Suprapubic skin (tissue), 4 donors: ENCODE measurements around the gene FEN1. TPM values are rescaled to one million over a fixed set of nuclear protein-coding genes. Genes with fewer than 3 reads are reported as not detected.

Experiments used
- DNase-seq, 2 donors: peaks; one replicate each; pipeline ENCODE4 v3.0.0-alpha.2; 2019; ENCODE audit warnings: low spot score in 2 of 2
- H3K27ac ChIP-seq: fragments of 200-600 bp; sonication (generic); one replicate; pipeline ENCODE4 v1.5.1; 2019
- H3K27me3 ChIP-seq: fragments of 200-600 bp; sonication (generic); one replicate; pipeline ENCODE4 v1.5.1; 2019
- H3K36me3 ChIP-seq: fragments of 200-600 bp; sonication (generic); one replicate; pipeline ENCODE4 v1.5.1; 2019
- H3K4me1 ChIP-seq: fragments of 200-600 bp; sonication (generic); one replicate; pipeline ENCODE4 v1.5.1; 2019
- H3K4me3 ChIP-seq: fragments of 200-600 bp; sonication (generic); one replicate; pipeline ENCODE4 v1.5.1; 2019; ENCODE audit warnings: mild to moderate bottlenecking
- H3K9me3 ChIP-seq: fragments of 200-600 bp; sonication (generic); one replicate; pipeline ENCODE4 v1.5.1; 2019
- CTCF ChIP-seq, 2 donors: fragments of 200-600 bp in 1 of 2; fragments of 450-650 bp in 1 of 2; sonication (generic) in 1 of 2; IDR thresholded peaks; one replicate each; pipeline ENCODE4 v1.5.1; 2016 to 2019; ENCODE audit warnings: antibody characterized with exemption in 2 of 2, mild to moderate bottlenecking in 1 of 2, moderate library complexity in 1 of 2
- EP300 ChIP-seq: sonication (generic); formaldehyde crosslinking; IDR thresholded peaks from one replicate; pipeline ENCODE4 v1.6.1; 2017; ENCODE audit warnings: antibody characterized with exemption
- POLR2A ChIP-seq, 2 donors: fragments of 450-650 bp; IDR thresholded peaks; one replicate each; pipeline ENCODE4 v1.6.1; 2017; ENCODE audit warnings: antibody characterized with exemption in 2 of 2, mild to moderate bottlenecking in 2 of 2, moderate library complexity in 2 of 2
- POLR2AphosphoS5 ChIP-seq, 3 donors: sonication (generic); formaldehyde crosslinking; IDR thresholded peaks; one replicate each; pipeline ENCODE4 v1.6.1; 2017; ENCODE audit warnings: antibody characterized with exemption in 3 of 3
- WGBS: methylation state at CpG from one replicate; pipeline ENCODE4 v1.1.5; 2018; 5-methylcytosine and 5-hydroxymethylcytosine counted together
- total RNA-seq, 4 donors: library from RNA; depleted of rRNA; stranded (reverse); fragments of >200 nt; gene quantifications; one replicate each; pipeline ENCODE4 v1.1.0, GENCODE V29; 2016

Gene FEN1
- total RNA-seq, 4 donors from 2014 or later = 6.9 to 14.0 (median 9.2) TPM

- TF ChIP-seq POLR2A (IDR thresholded peaks at IDR 0.05) (no peak), CTCF (IDR thresholded peaks at IDR 0.05) (no peak), POLR2AphosphoS5 (IDR thresholded peaks at IDR 0.05) (no peak), EP300 (no peak)
- Histone ChIP-seq H3K9me3 (no peaks in the 10 kb centered on the region), H3K27me3 (peaks cover 7% of the 10 kb centered on the region), H3K4me1 (no peaks in the 10 kb centered on the region), H3K27ac (no peak overlapping the region), H3K4me3 (no peak overlapping the region), H3K36me3 (no peaks in the 10 kb centered on the region)
- no peak for DNase-seq
- WGBS = 68% methylated on average over 12 of the region's 33 CpGs
These were observed 23.4 kb upstream of the FEN1 start for GRCh38 chr11:61769169-61769920.

- Histone ChIP-seq H3K9me3 (no peaks in the 10 kb centered on the region), H3K4me1 (no peaks in the 10 kb centered on the region), H3K36me3 (no peaks in the 10 kb centered on the region), H3K27me3 (no peaks in the 10 kb centered on the region), H3K4me3 (no peak overlapping the region), H3K27ac (no peak overlapping the region)
- 84% methylated on average over 13 of the region's 20 CpGs for WGBS
- DNase-seq = no peak
- no peak for TF ChIP-seq EP300
- no peak for TF ChIP-seq CTCF (IDR thresholded peaks at IDR 0.05)
- TF ChIP-seq POLR2AphosphoS5 (IDR thresholded peaks at IDR 0.05) = no peak
- no peak for TF ChIP-seq POLR2A (IDR thresholded peaks at IDR 0.05)
These were observed 22.6 kb upstream of the FEN1 start for GRCh38 chr11:61769946-61770683.

- TF ChIP-seq CTCF (IDR thresholded peaks at IDR 0.05) (no peak), POLR2AphosphoS5 (IDR thresholded peaks at IDR 0.05) (no peak), POLR2A (IDR thresholded peaks at IDR 0.05) (no peak), EP300 (no peak)
- 91% methylated on average over 9 of the region's 15 CpGs for whole genome bisulfite sequencing
- H3K4me3 ChIP-seq = no peak overlapping the region
These were observed 21.4 kb upstream of the FEN1 start for GRCh38 chr11:61771195-61771894.

GRCh38 chr11:61771985-61772455 lies 20.7 kb upstream of the FEN1 start:
- H3K9me3 ChIP-seq = no peaks in the 10 kb centered on the region
- H3K4me3 ChIP-seq = no peak overlapping the region
- DNase-seq = no peak
- no peaks in the 10 kb centered on the region for H3K27me3 ChIP-seq
- no peak for TF ChIP-seq POLR2A (IDR thresholded peaks at IDR 0.05)
- TF ChIP-seq POLR2AphosphoS5 (IDR thresholded peaks at IDR 0.05) = no peak
- no peak for TF ChIP-seq CTCF (IDR thresholded peaks at IDR 0.05)
- TF ChIP-seq EP300 = no peak
- WGBS = 56% methylated on average over 6 of the region's 7 CpGs
- H3K27ac ChIP-seq = no peak overlapping the region
- H3K36me3 ChIP-seq = no peaks in the 10 kb centered on the region
- H3K4me1 ChIP-seq = peaks cover 3% of the 10 kb centered on the region

More at GRCh38 chr11:61771195-61771894, 21.4 kb upstream of the FEN1 start:
- H3K4me1 ChIP-seq = no peaks in the 10 kb centered on the region
- no peak overlapping the region for H3K27ac ChIP-seq
- no peaks in the 10 kb centered on the region for H3K9me3 ChIP-seq
- no peaks in the 10 kb centered on the region for H3K27me3 ChIP-seq
- no peaks in the 10 kb centered on the region for H3K36me3 ChIP-seq
- DNase-seq = no peak

GRCh38 chr11:61773356-61773755 lies 19.4 kb upstream of the FEN1 start:
- H3K27ac ChIP-seq = no peak overlapping the region
- TF ChIP-seq POLR2A (IDR thresholded peaks at IDR 0.05) (no peak), CTCF (IDR thresholded peaks at IDR 0.05) (no peak), EP300 (no peak), POLR2AphosphoS5 (IDR thresholded peaks at IDR 0.05) (no peak)
- H3K27me3 ChIP-seq = no peaks in the 10 kb centered on the region
- no peaks in the 10 kb centered on the region for H3K36me3 ChIP-seq
- peaks cover 12% of the 10 kb centered on the region for H3K4me1 ChIP-seq
- no peak for DNase-seq
- no peaks in the 10 kb centered on the region for H3K9me3 ChIP-seq
- WGBS = 60% methylated on average over 10 of the region's 10 CpGs
- H3K4me3 ChIP-seq = no peak overlapping the region
